Stimulated activated CD4-positive, alpha-beta T cell treated with anti-CD3 and anti-CD28 coated beads, Interleukin-12 subunit alpha, Interleukin-12 subunit beta, amount 100 ng/mL, for 4 hours (primary cell): ENCODE measurements around the gene MED12.
"Not testable (repeated sequence)": the region's sequence is repeated elsewhere in the genome, so short reads cannot be mapped to it uniquely, and the experiment has no call there.

ENCODE experiments used
- DNase-seq: peaks from one replicate; pipeline ENCODE4 v3.0.0-alpha.2; 2020

MED12 gene

DNA sequence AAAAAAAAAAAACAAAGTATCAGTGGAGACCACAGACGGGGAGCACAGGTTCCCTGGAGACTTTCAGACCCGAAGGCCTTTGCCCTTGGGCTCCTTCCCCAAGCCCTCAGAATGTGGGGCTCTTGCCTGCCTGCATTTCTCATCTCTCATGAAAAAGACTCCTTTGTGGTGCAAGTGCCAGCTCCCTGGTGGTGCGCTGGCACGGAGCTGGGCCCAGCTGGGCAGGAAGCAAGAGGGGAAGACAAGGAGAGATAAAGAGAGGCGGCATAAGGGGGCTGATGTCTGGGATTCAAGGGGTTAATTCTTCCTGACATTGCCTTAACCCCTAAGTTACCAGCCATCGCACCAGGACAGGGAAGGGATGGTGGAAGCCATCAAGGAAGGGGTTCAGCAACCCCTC lies 48.1 kb downstream of the MED12 start:
- DNase-seq: no peak

DNA sequence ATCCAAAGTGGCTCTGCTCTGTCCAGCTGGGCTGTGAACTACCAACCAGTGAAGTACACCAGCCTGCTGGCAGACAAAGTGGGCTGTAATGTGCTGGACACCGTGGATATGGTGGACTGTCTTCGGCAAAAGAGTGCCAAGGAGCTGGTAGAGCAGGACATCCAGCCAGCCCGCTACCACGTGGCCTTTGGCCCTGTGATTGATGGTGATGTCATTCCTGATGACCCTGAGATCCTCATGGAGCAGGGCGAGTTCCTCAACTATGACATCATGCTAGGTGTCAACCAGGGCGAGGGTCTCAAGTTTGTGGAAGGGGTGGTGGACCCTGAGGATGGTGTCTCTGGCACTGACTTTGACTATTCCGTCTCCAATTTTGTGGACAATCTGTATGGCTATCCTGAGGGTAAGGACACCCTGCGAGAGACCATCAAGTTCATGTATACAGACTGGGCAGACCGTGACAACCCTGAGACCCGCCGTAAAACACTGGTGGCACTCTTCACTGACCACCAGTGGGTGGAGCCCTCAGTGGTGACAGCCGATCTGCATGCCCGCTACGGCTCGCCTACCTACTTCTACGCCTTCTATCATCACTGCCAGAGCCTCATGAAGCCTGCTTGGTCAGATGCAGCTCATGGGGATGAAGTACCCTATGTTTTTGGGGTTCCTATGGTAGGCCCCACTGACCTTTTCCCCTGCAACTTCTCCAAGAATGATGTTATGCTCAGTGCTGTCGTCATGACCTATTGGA lies 48.8 kb downstream of the MED12 start:
- DNase-seq: no peak

DNA sequence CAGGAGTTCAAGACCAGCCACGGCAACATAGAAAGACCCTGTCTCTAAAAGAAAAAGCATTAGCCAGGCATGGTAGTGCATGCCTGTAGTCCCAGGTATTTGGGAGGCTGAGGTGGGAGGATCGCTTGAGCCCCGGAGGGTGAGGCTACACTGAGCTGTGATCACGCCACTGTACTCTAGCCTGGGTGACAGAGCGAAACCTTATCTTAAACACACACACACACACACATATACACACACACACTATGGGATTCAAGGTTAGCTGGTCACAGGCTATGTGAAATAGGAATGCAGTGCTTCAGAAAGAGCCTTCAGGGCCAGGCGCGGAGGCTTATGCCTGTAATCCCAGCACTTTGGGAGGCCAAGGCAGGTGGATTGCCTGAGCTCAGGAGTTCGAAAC lies 49.7 kb downstream of the MED12 start:
- DNase-seq: no peak

DNA sequence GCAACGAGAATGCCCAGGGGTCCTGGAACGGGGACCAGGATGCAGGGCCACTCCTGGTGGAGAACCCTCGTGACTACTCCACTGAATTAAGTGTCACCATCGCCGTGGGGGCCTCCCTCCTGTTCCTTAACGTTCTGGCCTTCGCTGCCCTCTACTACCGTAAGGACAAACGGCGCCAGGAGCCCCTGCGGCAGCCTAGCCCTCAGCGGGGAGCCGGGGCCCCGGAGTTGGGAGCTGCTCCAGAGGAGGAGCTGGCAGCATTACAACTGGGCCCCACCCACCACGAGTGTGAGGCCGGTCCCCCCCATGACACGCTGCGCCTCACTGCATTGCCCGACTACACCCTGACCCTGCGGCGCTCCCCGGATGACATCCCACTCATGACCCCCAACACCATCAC lies 51.2 kb downstream of the MED12 start:
- no peak for DNase-seq

DNA sequence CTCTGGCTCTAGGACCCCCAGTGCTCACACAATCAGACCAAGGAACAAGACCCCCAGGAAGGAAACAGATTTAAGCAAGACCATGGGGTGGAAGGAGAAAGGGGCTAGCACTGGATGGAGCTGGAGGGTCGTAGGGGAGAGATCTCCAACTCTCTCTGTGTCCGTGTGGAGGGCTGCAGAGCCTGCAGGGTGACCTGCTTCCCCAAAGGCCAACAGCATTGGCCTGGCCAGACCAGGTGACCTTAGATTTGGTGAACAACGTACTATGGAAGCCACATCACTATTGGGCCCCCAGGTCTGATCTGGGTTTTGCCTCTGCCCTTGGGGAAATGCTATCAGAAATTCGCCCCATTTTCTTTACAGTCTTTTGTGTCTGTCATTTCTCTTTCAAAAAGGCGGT lies 52.3 kb downstream of the MED12 start:
- no peak for DNase-seq

DNA sequence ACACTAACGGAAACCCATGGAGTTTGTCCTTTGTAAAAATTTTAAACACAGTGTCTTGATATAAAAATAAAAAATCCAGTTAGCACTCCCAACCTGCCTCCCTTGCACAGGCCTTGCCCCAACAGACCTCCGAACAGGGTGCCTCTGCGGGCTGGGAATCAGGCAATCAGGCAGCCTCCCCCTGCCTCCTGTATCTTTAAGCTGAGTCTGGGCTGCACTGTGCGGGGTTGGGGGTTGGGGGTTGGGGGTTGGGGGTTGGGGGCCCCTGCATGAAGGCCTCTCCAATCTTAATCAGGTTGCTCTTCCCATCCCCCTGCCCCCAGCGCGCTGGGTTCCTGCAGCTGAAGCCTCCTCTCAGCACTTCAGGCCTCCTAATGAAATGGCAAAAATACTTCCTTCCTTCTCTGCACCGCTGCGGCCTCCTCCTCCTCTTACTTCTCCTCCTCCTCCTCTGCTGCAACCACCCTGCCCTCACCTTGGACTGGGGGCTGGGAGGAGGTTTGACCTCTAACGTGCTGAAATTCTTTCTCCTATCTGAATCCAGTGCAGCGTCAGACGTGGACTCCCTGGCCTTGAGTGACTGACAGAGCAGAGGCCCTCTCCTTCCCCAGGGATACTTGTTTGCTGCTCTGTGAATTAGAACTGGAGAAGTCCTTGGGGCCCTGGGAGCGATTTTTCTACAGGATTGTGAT lies 52.9 kb downstream of the MED12 start:
- DNase-seq: no peak

DNA sequence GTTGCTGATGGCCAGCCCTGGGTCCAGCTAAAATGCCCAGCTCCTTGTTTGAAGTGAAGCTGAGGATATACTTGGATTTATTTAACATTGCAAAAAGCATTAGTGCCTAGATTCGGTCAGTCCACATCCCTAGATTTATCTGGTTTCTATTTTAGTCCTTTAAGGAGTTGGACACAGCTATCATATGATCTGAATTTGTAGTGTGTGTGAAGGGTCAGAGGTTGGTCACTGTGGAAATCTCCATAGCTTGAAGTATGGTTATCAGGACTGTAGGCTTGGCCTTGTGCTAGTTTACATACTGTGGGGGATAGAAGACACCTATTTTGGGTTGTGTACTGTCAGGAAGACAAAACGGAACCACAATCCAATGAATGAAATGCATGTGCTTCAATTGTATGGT lies 55.0 kb downstream of the MED12 start:
- DNase-seq: no peak

DNA sequence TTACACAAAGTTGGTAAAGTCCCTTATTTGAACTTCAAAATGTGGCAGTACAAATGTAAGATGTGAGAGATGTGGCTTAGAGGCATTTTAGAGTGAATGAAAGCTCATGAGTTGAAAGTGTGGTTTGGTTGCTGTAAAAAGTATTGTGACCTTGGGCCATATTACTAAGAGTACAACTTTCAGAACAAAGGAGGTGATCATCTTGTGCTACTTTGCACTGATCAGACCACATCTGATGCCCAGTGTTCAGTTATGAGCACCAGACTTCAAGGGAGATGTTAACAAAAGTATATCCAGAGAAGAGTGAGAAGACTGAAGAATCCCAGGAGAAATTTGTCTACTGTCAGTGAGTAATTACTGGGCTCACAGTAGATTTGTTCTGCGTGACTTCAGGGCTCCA lies 56.4 kb downstream of the MED12 start:
- DNase-seq: no peak

DNA sequence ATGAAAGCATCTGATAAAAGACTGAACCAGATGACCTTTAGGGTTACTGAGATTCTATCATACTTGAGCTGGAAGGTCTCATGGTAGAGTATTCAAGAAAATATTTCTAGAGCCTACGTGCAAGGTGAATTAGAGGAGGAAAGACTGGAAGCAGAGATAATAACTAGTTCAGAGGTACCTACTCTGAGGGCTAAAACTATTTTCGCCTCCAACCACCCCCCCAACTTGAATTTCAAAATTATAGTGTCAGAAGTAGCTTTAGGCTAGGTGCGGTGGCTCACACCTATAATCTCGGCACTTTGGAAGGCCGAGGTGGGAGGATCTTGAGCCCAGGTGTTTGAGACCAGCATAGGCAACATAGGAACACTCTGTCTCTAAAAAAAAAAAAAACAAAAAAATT lies 57.1 kb downstream of the MED12 start:
- DNase-seq: no peak

DNA sequence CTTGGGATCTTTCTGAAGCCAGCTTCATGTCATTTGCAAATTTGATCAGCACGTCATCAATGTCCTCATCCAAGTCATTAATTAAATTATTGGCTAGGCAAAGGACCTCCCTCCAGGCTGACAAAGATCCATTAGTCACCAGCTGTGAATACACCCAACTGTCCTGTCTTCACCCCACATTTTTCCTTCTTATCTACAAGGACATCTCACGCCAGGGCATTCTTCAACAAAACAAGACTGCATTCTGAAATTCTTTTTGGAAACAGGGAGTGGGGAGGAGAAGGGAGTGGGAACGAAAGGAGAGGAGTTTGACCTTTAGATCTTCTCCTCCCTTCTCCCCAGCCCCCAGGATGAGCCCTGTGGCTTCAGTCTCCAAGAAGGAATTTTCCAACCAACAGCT lies 58.9 kb downstream of the MED12 start:
- no peak for DNase-seq

DNA sequence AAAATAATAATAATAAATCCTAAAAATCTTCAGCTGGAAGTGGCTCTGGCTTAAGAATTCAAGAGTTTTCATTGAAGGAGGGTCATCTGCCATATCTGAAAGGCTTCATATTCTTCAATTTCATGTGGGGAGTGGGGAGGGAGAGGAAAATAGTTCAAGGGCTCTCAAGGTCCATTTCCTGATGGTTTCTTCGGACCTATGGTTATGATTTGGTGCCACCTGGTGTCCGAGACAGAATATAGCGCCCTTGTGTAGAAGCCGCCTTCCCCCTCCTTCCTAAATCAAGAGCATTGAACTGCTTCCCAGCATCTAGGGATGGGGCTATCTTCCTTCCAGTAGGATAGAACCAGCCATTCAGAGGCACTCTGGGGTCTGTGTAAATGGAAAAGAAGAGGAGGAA lies 60.5 kb downstream of the MED12 start:
- peak; percentile 19 for DNase-seq

DNA sequence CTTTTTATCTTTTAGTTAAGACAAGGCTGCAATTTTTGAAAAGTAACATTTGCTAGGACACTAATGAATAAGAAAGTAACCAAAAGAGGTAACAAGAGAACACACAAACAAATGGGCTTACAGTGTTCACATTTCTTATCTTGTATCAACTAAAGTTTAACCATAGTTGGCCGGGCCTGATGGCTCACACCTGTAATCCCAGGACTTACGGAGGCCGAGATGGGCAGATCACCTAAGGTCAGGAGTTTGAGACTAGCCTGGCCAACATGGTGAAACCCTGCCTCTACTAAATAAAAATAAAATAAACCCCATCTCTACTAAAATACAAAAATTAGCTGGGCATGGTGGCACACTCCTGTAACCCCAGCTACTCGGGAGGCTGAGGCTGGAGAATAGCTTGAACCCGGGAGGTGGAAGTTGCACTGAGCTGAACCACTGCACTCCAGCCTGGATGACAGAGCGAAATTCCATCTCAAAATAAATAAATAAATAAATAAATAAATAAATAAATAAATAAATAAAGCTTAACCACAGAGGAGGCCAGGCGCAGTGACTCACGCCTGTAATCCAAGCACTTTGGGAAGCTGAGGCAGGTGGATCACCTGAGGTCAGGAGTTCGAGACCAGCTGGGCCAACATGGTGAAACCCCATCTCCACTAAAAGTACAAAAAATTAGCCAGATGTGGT lies 62.3 kb downstream of the MED12 start:
- not testable (repeated sequence) for DNase-seq

DNA sequence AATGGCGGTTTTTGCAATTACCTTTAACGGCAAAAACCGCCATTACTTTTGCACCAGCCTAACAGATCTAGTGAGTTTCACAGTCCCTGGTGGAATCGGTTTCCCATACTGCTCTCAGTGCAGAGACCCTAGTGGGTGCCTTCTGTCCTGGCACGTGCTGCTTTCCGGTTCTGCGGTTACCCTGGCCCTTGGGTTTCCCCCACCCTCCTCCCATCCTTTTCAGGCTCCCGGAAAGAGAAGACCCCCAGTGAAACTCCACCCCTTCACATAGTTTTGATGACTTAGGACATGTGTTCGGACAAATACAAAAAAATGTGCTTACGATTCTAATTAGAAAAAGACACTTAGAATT lies 63.1 kb downstream of the MED12 start:
- DNase-seq: peak; percentile 34

DNA sequence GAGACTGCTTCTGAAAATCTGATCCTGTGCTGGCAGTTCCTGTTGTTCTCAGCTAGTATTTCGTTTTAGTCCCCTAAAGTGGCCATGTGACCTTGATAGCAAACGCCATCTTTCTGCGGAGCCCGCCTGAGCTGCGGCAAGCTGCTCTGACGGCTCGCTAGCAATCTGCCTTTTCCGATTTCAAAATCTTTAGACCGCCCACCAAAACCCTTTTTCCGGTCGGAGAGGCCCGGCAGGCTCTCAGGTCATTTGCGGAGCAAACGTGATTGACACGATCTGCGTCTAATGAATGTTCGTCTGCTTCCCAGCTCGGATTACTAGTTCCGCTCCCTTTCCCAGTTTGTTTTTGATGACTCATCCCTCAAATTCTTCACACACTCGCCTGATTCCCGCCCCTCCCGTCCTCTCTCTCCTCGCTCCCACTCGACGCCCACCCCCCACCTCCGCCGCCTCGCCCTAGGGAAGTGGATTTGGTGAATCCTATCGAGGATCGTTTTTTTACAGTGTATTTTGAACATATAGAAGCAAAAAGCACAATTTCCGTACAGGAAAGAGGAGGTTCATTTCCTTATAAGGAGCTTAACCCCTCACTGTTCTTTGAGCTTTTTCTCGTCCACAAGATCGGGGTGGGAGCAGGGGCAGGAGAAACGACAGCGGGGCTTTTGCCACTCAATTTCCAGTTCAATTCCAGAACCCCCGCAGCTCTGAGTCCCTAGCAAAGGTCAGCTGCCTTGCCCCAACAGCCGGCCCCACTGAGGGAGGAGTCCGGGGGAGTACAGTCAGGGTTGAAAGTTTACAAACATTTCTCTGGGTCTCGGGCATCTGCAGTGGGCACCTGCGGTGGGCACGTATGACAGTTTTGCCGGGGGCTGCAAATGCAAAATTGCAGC lies 63.8 kb downstream of the MED12 start:
- peak; percentile 66 for DNase-seq

DNA sequence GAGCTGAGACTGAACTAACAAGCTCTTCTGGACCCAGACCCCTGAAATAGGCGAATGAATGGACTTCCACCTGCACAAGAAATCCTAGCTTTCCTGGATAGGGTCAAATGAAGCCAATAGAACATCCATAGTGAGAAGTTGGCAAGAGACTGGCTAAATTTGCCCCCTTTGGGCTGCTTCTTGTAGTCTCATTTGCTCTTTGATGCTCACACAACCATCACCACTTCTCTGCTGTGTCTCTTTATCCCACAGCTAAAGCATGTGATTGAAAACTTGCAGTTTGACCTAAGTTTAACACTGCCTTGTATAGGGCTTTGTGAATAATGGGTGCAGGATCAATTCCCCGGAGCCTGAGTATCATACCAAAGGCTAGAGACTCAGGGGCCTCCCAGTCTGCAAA lies 64.5 kb downstream of the MED12 start:
- DNase-seq: no peak

DNA sequence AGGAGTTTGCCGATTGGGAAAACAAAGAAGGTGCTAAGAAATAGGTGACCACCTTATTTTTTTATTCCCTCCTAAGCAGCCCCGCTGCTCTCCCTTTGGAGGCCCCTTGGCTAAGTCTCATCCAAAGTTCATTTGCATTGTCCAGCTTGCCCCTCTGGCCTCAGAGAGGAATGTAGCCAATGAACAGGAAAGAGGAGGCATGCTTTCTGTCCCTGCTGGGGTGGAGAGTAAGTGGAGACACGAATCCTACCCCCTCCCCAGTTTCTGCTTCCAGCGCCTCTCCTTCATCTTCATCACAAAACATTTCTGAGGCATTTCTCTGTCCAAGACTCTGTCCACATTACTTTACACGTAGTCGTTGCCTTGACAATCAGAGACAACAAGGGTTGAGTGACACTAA lies 64.9 kb downstream of the MED12 start:
- DNase-seq: no peak

DNA sequence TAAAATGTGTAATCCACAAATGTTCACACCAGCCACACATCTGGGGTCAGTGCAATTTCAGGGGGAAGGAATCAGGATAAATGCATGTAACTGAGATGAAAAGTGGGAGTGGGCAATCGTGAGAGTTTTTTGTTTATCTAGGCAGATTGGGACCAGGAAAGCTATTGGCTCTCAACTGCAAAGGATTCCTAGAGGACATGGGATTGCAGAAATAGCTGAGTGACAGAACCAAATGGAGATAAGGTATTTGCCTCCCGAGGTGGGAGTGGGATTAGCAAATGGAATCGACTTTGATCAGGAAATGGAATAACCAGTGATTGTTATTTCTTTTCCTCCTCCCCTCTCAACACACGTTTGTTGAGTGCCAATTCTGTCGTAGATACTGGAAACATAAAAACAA lies 65.7 kb downstream of the MED12 start:
- no peak for DNase-seq

DNA sequence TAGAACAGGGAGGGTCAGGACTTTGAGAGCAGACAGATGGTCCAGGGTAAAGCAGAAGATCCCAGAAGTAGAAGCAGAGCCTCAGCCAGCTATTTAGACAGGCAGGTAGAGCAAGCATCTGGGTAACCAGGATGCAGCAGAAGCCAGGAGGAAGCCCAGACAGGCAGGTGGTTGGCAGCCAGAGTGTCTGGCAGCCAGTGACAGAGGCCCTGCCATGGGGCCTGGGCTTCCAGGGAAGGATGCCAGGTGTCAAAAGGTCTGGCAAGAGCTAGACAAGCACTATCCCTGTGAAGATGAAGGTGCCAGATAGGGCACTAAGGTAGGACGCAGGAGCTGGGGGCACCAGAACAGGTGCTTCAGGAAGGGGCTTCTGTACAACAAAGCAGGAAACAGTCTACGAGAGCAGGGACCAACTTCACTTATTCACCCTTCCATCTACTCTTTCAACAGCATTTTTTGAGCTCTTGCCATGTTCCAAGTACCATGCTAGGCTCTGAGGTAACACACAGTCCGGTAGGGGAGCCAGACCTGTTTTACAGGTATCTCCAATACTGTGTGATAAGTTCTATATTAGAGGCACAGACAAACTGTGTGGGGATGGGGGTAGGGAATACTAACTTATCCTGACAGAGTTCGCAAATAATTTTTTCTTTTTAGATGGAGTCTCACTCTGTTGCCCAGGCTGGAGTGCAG lies 66.6 kb downstream of the MED12 start:
- DNase-seq: no peak

DNA sequence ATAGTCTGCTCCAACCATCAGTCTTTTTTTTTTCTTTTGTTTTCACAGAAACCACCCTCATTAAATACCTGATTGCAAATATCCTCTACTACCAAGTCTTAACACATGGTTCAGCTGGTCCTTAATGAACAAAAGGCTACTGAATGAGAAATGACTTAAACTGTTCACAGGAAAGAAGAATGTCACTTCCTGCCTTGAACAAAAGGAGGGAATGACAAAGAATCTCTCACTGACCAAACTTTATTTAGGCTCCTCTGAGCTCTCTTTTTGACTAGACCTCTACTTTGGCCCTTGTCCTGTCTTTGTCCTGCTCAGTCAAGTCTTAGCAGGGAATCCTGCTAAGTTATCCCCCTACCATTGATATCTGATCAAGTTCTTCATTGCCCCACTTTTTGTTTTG lies 72.9 kb downstream of the MED12 start:
- no peak for DNase-seq
